Endodermal cell (in vitro differentiated cells): ENCODE results near the gene SUPT3H. TPM values are rescaled to one million over a fixed set of nuclear protein-coding genes. Genes with fewer than 3 reads are reported as not detected.

Experiments
- DNase-seq: peaks from one replicate; pipeline ENCODE4 v3.0.0-alpha.2; 2017
- H3K27ac ChIP-seq: 2 replicates; pipeline ENCODE4 v1.5.1; 2013; ENCODE audit warnings: mild to moderate bottlenecking, low read depth, low read length, moderate library complexity
- H3K27me3 ChIP-seq: 2 replicates; pipeline ENCODE4 v1.6.1; 2013; ENCODE audit warnings: mild to moderate bottlenecking, low read length, moderate library complexity; ENCODE audit not compliant: insufficient read depth, control insufficient read depth, poor library complexity, severe bottlenecking
- H3K36me3 ChIP-seq: 2 replicates; pipeline ENCODE4 v1.7.0; 2013; ENCODE audit warnings: mild to moderate bottlenecking, low read length, moderate library complexity; ENCODE audit not compliant: control insufficient read depth, insufficient read depth
- H3K4me1 ChIP-seq: one replicate; pipeline ENCODE4 v1.7.0; 2013; ENCODE audit warnings: low read length; ENCODE audit not compliant: control insufficient read depth, insufficient read depth
- H3K4me3 ChIP-seq: 2 replicates; pipeline ENCODE4 v1.5.1; 2013; ENCODE audit warnings: mild to moderate bottlenecking, low read length, moderate library complexity
- H3K9ac ChIP-seq: 2 replicates; pipeline ENCODE4 v1.6.1; 2013; ENCODE audit warnings: mild to moderate bottlenecking, low read length, moderate library complexity; ENCODE audit not compliant: poor library complexity, severe bottlenecking; ENCODE audit errors: extremely low read depth
- H3K9me3 ChIP-seq: 2 replicates; pipeline ENCODE4 v1.6.1; 2013; ENCODE audit warnings: mild to moderate bottlenecking, low read length, moderate library complexity; ENCODE audit not compliant: control insufficient read depth
- H3K27ac Mint-ChIP-seq: 2 replicates; pipeline ENCODE4 v1.8.0; 2020; ENCODE audit warnings: mixed read lengths
- H3K27me3 Mint-ChIP-seq: 2 replicates; pipeline ENCODE4 v1.8.0; 2021; ENCODE audit warnings: mild to moderate bottlenecking, mixed read lengths; ENCODE audit not compliant: insufficient read depth
- H3K36me3 Mint-ChIP-seq: 2 replicates; pipeline ENCODE4 v1.8.0; 2020; ENCODE audit warnings: low read depth, mixed read lengths
- H3K4me1 Mint-ChIP-seq: 2 replicates; pipeline ENCODE4 v1.8.0; 2020; ENCODE audit warnings: mixed read lengths
- H3K4me3 Mint-ChIP-seq: 2 replicates; pipeline ENCODE4 v1.8.0; 2020; ENCODE audit warnings: mild to moderate bottlenecking, moderate library complexity, mixed read lengths
- H3K9me3 Mint-ChIP-seq: 2 replicates; pipeline ENCODE4 v1.8.0; 2020; ENCODE audit warnings: mild to moderate bottlenecking, mixed read lengths
- CTCF ChIP-seq: fragments of 200-600 bp; sonication (generic); conservative IDR thresholded peaks from 2 replicates; pipeline ENCODE4 v1.5.0; 2021; ENCODE audit warnings: antibody characterized with exemption, mild to moderate bottlenecking
- WGBS, 2 experiments: methylation state at CpG; one replicate each; pipeline versions ENCODE4 v1.1.5 to v1.1.7; 2013; ENCODE audit warnings: missing lambda C conversion rate in 2 of 2, mixed read lengths in 1 of 2; ENCODE audit not compliant: insufficient coverage in 1 of 2, insufficient read length in 1 of 2; 5-methylcytosine and 5-hydroxymethylcytosine counted together
- total RNA-seq, 2 donors: library from RNA; stranded (reverse); fragmentation: NEBNext Ultra II Directional in 1 of 2; extraction: Animal tissue kit (Norgen Biotek cat#: 25700) in 1 of 2; gene quantifications; 2 replicates in 1 of 2; 3 replicates in 1 of 2; pipeline ENCODE4 v1.2.1, GENCODE V29; 2021

SUPT3H gene
- total RNA-seq, 2 donors from 2014 or later, result 32.4 to 34.7 TPM

GRCh38 chr6:44858998-44859397, 518.7 kb downstream of the SUPT3H start:
- DNase-seq, result no peak
- Histone ChIP-seq H3K9me3 (no peaks in the 10 kb centered on the region), H3K27me3 (no peaks in the 10 kb centered on the region), H3K4me1 (peaks cover 4% of the 10 kb centered on the region), H3K36me3 (no peaks in the 10 kb centered on the region), H3K27ac (no peak overlapping the region), H3K4me3 (no peak overlapping the region), H3K9ac (no peak overlapping the region)
- Mint-ChIP-seq H3K27ac (no peak overlapping the region), H3K4me1 (peaks cover 9% of the 10 kb centered on the region), H3K36me3 (peaks cover 7% of the 10 kb centered on the region), H3K27me3 (no peaks in the 10 kb centered on the region), H3K9me3 (peaks cover 3% of the 10 kb centered on the region), H3K4me3 (no peak overlapping the region)
- TF ChIP-seq CTCF, result no peak

- Mint-ChIP-seq H3K27ac (no peak overlapping the region), H3K27me3 (no peaks in the 10 kb centered on the region), H3K4me3 (no peak overlapping the region), H3K36me3 (no peaks in the 10 kb centered on the region), H3K9me3 (peaks cover 1% of the 10 kb centered on the region), H3K4me1 (peaks cover 9% of the 10 kb centered on the region)
- H3K27ac ChIP-seq, result no peak overlapping the region
- no peaks in the 10 kb centered on the region for H3K36me3 ChIP-seq
- H3K9ac ChIP-seq, result no peak overlapping the region
- 94% methylated on average over 3 of the region's 3 CpGs; no CpG with 5 or more reads in 1 of the 2 experiments for WGBS, 2 experiments
- H3K4me1 ChIP-seq, result peaks cover 4% of the 10 kb centered on the region
- no peak for TF ChIP-seq CTCF
- H3K4me3 ChIP-seq, result no peak overlapping the region
- no peaks in the 10 kb centered on the region for H3K9me3 ChIP-seq
- DNase-seq, result no peak
- no peaks in the 10 kb centered on the region for H3K27me3 ChIP-seq
These were observed 521.3 kb downstream of the SUPT3H start for GRCh38 chr6:44856479-44856878.

- 93 to 97% methylated on average over 6 to 7 of the region's 7 CpGs for WGBS, 2 experiments
- Mint-ChIP-seq H3K9me3 (peaks cover 1% of the 10 kb centered on the region), H3K27me3 (no peaks in the 10 kb centered on the region), H3K36me3 (no peaks in the 10 kb centered on the region), H3K4me1 (peaks cover 9% of the 10 kb centered on the region), H3K27ac (no peak overlapping the region), H3K4me3 (no peak overlapping the region)
- Histone ChIP-seq H3K4me1 (peaks cover 4% of the 10 kb centered on the region), H3K27ac (no peak overlapping the region), H3K9me3 (no peaks in the 10 kb centered on the region), H3K27me3 (no peaks in the 10 kb centered on the region), H3K4me3 (no peak overlapping the region), H3K36me3 (no peaks in the 10 kb centered on the region), H3K9ac (no peak overlapping the region)
- no peak for TF ChIP-seq CTCF
- no peak for DNase-seq
These were observed 521.9 kb downstream of the SUPT3H start for GRCh38 chr6:44855562-44856411.
